Endothelial cell (in vitro differentiated cells): Measurements from ENCODE around the gene KRABD2.

ENCODE experiments used
- DNase-seq: peaks from one replicate; pipeline ENCODE4 v3.0.0; 2021; ENCODE audit warnings: low spot score
- H3K27ac Mint-ChIP-seq: one replicate; pipeline ENCODE4 v1.8.0; 2021; ENCODE audit warnings: mixed read lengths, inconsistent platforms; ENCODE audit not compliant: unreplicated experiment
- H3K27me3 Mint-ChIP-seq: one replicate; pipeline ENCODE4 v1.8.0; 2021; ENCODE audit warnings: mild to moderate bottlenecking, moderate library complexity, mixed read lengths, inconsistent platforms; ENCODE audit not compliant: unreplicated experiment
- H3K36me3 Mint-ChIP-seq: one replicate; pipeline ENCODE4 v1.8.0; 2021; ENCODE audit warnings: mild to moderate bottlenecking, low read depth, mixed read lengths, inconsistent platforms; ENCODE audit not compliant: unreplicated experiment
- H3K4me1 Mint-ChIP-seq: one replicate; pipeline ENCODE4 v1.8.0; 2021; ENCODE audit warnings: mild to moderate bottlenecking, mixed read lengths, inconsistent platforms; ENCODE audit not compliant: unreplicated experiment
- H3K4me3 Mint-ChIP-seq: one replicate; pipeline ENCODE4 v1.8.0; 2021; ENCODE audit warnings: mild to moderate bottlenecking, mixed read lengths, inconsistent platforms; ENCODE audit not compliant: unreplicated experiment
- H3K9me3 Mint-ChIP-seq: one replicate; pipeline ENCODE4 v1.8.0; 2021; ENCODE audit warnings: mixed read lengths, inconsistent platforms; ENCODE audit not compliant: unreplicated experiment
- CTCF ChIP-seq: fragments of 200-600 bp; sonication (generic); IDR thresholded peaks from one replicate; pipeline ENCODE4 v1.5.0; 2021; ENCODE audit warnings: antibody characterized with exemption; ENCODE audit not compliant: unreplicated experiment

KRABD2 gene

GRCh38 chr17:8337802-8338752, 38.4 kb downstream of the KRABD2 start:
- no peak for TF ChIP-seq CTCF
- Mint-ChIP-seq H3K27me3 (peaks cover 1% of the 10 kb centered on the region), H3K4me1 (peaks cover 10% of the 10 kb centered on the region), H3K36me3 (no peaks in the 10 kb centered on the region), H3K4me3 (no peak overlapping the region), H3K27ac (peak overlapping the region; percentile 40), H3K9me3 (no peaks in the 10 kb centered on the region)
- DNase-seq: no peak

GRCh38 chr17:8333281-8333680, 43.2 kb downstream of the KRABD2 start:
- H3K9me3 Mint-ChIP-seq: no peaks in the 10 kb centered on the region
- no peak overlapping the region for H3K27ac Mint-ChIP-seq
- no peak for DNase-seq
- no peak overlapping the region for H3K4me3 Mint-ChIP-seq
- no peaks in the 10 kb centered on the region for H3K27me3 Mint-ChIP-seq
- H3K4me1 Mint-ChIP-seq: peaks cover 13% of the 10 kb centered on the region
- no peak for TF ChIP-seq CTCF
- H3K36me3 Mint-ChIP-seq: no peaks in the 10 kb centered on the region

GRCh38 chr17:8332688-8333087, 43.8 kb downstream of the KRABD2 start:
- H3K4me1 Mint-ChIP-seq: peaks cover 11% of the 10 kb centered on the region
- no peak overlapping the region for H3K4me3 Mint-ChIP-seq
- no peak overlapping the region for H3K27ac Mint-ChIP-seq
- H3K9me3 Mint-ChIP-seq: no peaks in the 10 kb centered on the region
- peaks cover 3% of the 10 kb centered on the region for H3K36me3 Mint-ChIP-seq
- DNase-seq: no peak
- no peaks in the 10 kb centered on the region for H3K27me3 Mint-ChIP-seq
- TF ChIP-seq CTCF: no peak

GRCh38 chr17:8332128-8332527, 44.4 kb downstream of the KRABD2 start:
- Mint-ChIP-seq H3K27me3 (peaks cover under 1% of the 10 kb centered on the region), H3K27ac (no peak overlapping the region), H3K36me3 (peaks cover 3% of the 10 kb centered on the region), H3K4me1 (peaks cover 14% of the 10 kb centered on the region), H3K9me3 (no peaks in the 10 kb centered on the region), H3K4me3 (no peak overlapping the region)
- DNase-seq: no peak
- no peak for TF ChIP-seq CTCF

GRCh38 chr17:8327303-8327649, 49.2 kb downstream of the KRABD2 start:
- Mint-ChIP-seq H3K36me3 (peaks cover 11% of the 10 kb centered on the region), H3K4me1 (peaks cover 41% of the 10 kb centered on the region), H3K9me3 (no peaks in the 10 kb centered on the region), H3K4me3 (peak overlapping the region; percentile 88), H3K27ac (peak overlapping the region; percentile 52), H3K27me3 (peaks cover 14% of the 10 kb centered on the region)
- TF ChIP-seq CTCF: no peak
- DNase-seq: no peak
